ENCODE results near the gene CPM.

GRCh38 chr12:68884251-68884650, 48.7 kb downstream of the CPM start:
- TF ChIP-seq CTCF (IDR thresholded peaks at IDR 0.05) (no peak), POLR2A (IDR thresholded peaks at IDR 0.05) (no peak)
